Measurements from ENCODE around the gene TTLL11.

TTLL11 gene

GRCh38 chr9:121835587-121836365 is 257.3 kb downstream of the TTLL11 start:
- no peak for TF ChIP-seq CTCF (IDR thresholded peaks at IDR 0.05; ENCODE audit: low read depth, low read length)
- no peaks in the 10 kb centered on the region for H3K9me3 ChIP-seq (ENCODE audit: severe bottlenecking)
- H3K4me3 ChIP-seq (ENCODE audit: low read depth, low read length) = no peak overlapping the region
- no peaks in the 10 kb centered on the region; the same call in 1 of the 2 replicates for H3K36me3 ChIP-seq
- H3K27me3 ChIP-seq (ENCODE audit: insufficient read depth, low read depth, severe bottlenecking) = no peaks in the 10 kb centered on the region
- no peak overlapping the region for H3K27ac ChIP-seq
- DNase-seq = no peak

GRCh38 chr9:121833061-121833460 is 260.0 kb downstream of the TTLL11 start:
- H3K36me3 ChIP-seq = no peaks in the 10 kb centered on the region; the same call in 1 of the 2 replicates
- H3K27ac ChIP-seq = no peak overlapping the region
- peak; percentile 16 for DNase-seq
- TF ChIP-seq CTCF (IDR thresholded peaks at IDR 0.05; ENCODE audit: low read depth, low read length) = no peak
- no peaks in the 10 kb centered on the region for H3K9me3 ChIP-seq (ENCODE audit: severe bottlenecking)
- no peaks in the 10 kb centered on the region for H3K27me3 ChIP-seq (ENCODE audit: insufficient read depth, low read depth, severe bottlenecking)
- no peak overlapping the region for H3K4me3 ChIP-seq (ENCODE audit: low read depth, low read length)

- Histone ChIP-seq H3K27me3 (ENCODE audit: insufficient read depth, low read depth, severe bottlenecking) (no peaks in the 10 kb centered on the region), H3K27ac (no peak overlapping the region), H3K9me3 (ENCODE audit: severe bottlenecking) (no peaks in the 10 kb centered on the region), H3K36me3 (no peaks in the 10 kb centered on the region), H3K4me3 (ENCODE audit: low read depth, low read length) (no peak overlapping the region)
- DNase-seq = no peak
- no peak for TF ChIP-seq CTCF (IDR thresholded peaks at IDR 0.05; ENCODE audit: low read depth, low read length)
These were observed 261.2 kb downstream of the TTLL11 start for GRCh38 chr9:121831869-121832268.

- no peaks in the 10 kb centered on the region for H3K36me3 ChIP-seq
- no peak overlapping the region for H3K27ac ChIP-seq
- no peaks in the 10 kb centered on the region for H3K27me3 ChIP-seq (ENCODE audit: insufficient read depth, low read depth, severe bottlenecking)
- no peaks in the 10 kb centered on the region for H3K9me3 ChIP-seq (ENCODE audit: severe bottlenecking)
- no peak for TF ChIP-seq CTCF (IDR thresholded peaks at IDR 0.05; ENCODE audit: low read depth, low read length)
- no peak for DNase-seq
- no peak overlapping the region for H3K4me3 ChIP-seq (ENCODE audit: low read depth, low read length)
These were observed 262.5 kb downstream of the TTLL11 start for GRCh38 chr9:121830441-121831140.

- TF ChIP-seq CTCF (IDR thresholded peaks at IDR 0.05; ENCODE audit: low read depth, low read length) = no peak
- H3K9me3 ChIP-seq (ENCODE audit: severe bottlenecking) = no peaks in the 10 kb centered on the region
- no peaks in the 10 kb centered on the region for H3K27me3 ChIP-seq (ENCODE audit: insufficient read depth, low read depth, severe bottlenecking)
- no peak overlapping the region for H3K4me3 ChIP-seq (ENCODE audit: low read depth, low read length)
- no peak overlapping the region for H3K27ac ChIP-seq
- no peak for DNase-seq
- H3K36me3 ChIP-seq = no peaks in the 10 kb centered on the region
These were observed 265.7 kb downstream of the TTLL11 start for GRCh38 chr9:121827251-121827967.

Measured in WERI-Rb-1 (cell line).